ENCODE measurements around the gene EPOP. TPM values are rescaled to one million over a fixed set of nuclear protein-coding genes. Genes with fewer than 3 reads are reported as not detected.

Gene EPOP
- total and polyA plus RNA-seq, 2 donors (not counting 3 experiments of a cell fraction or from before 2014, with no cell fraction given), result 0.43 to 2.9 TPM

Small RNA genes lying within 50 kb of the gene (microRNA-seq; reads per million reads assigned to microRNA genes)
- gene MIR4726 (ENCODE audit: borderline number of aligned reads, borderline replicate concordance) (not detected), gene MIR4734 (ENCODE audit: borderline number of aligned reads, borderline replicate concordance) (not detected)

Small RNA genes lying within 50 kb of the gene (small RNA-seq; reads per million reads assigned to genes)
- not detected for gene MIR4726 (ENCODE audit: insufficient read depth, insufficient read length, low read depth, low replicate concordance)
- gene MIR4734 (ENCODE audit: insufficient read depth, insufficient read length, low read depth, low replicate concordance), result not detected

Other genes starting within 250 kb of the EPOP start
- gene ARHGAP23, start 246.5 kb downstream of the EPOP start, total RNA-seq, result 152 and 190 TPM in 2 replicates
- gene ARHGAP23, start 246.5 kb downstream of the EPOP start, polyA plus RNA-seq, result 22.3 and 25.4 TPM in 2 replicates
- gene SRCIN1, start 69.0 kb downstream of the EPOP start, total RNA-seq, result 0.12 and 0.35 TPM in 2 replicates
- gene SRCIN1, start 69.0 kb downstream of the EPOP start, polyA plus RNA-seq, result 0.15 and 0.37 TPM in 2 replicates
- 85.4 and 86.6 TPM in 2 replicates for gene MLLT6, start 30.3 kb upstream of the EPOP start, total RNA-seq
- gene MLLT6, start 30.3 kb upstream of the EPOP start, polyA plus RNA-seq, result 32.1 and 35.7 TPM in 2 replicates
- gene CISD3, start 55.4 kb upstream of the EPOP start, total RNA-seq, result 22.6 and 23.7 TPM in 2 replicates
- gene CISD3, start 55.4 kb upstream of the EPOP start, polyA plus RNA-seq, result 8.7 and 11.1 TPM in 2 replicates
- 77.5 and 78.4 TPM in 2 replicates for gene PCGF2, start 73.4 kb upstream of the EPOP start, total RNA-seq
- 39.8 and 45.3 TPM in 2 replicates for gene PCGF2, start 73.4 kb upstream of the EPOP start, polyA plus RNA-seq
- gene PSMB3, start 77.8 kb upstream of the EPOP start, total RNA-seq, result 213 and 227 TPM in 2 replicates
- gene PSMB3, start 77.8 kb upstream of the EPOP start, polyA plus RNA-seq, result 685 and 705 TPM in 2 replicates
- gene PIP4K2B, start 124.6 kb upstream of the EPOP start, total RNA-seq, result 48.1 and 48.8 TPM in 2 replicates
- gene PIP4K2B, start 124.6 kb upstream of the EPOP start, polyA plus RNA-seq, result 22.4 and 23.1 TPM in 2 replicates
- gene CWC25, start 150.4 kb upstream of the EPOP start, total RNA-seq, result 19.7 and 20.0 TPM in 2 replicates
- 12.4 and 13.8 TPM in 2 replicates for gene CWC25, start 150.4 kb upstream of the EPOP start, polyA plus RNA-seq
- gene RPL23, start 178.8 kb upstream of the EPOP start, total RNA-seq, result 1,270 and 1,292 TPM in 2 replicates
- gene RPL23, start 178.8 kb upstream of the EPOP start, polyA plus RNA-seq, result 1,232 and 1,847 TPM in 2 replicates
- 231 and 242 TPM in 2 replicates for gene LASP1, start 195.1 kb upstream of the EPOP start, total RNA-seq
- 214 and 247 TPM in 2 replicates for gene LASP1, start 195.1 kb upstream of the EPOP start, polyA plus RNA-seq

Data from endothelial cell of umbilical vein (primary cell).